ENCODE measurements around the gene DERL2. TPM values are rescaled to one million over a fixed set of nuclear protein-coding genes. Genes with fewer than 3 reads are reported as not detected.

The DERL2 gene
- polyA plus RNA-seq, 1 donor from 2014 or later: 64.4 TPM

DNA sequence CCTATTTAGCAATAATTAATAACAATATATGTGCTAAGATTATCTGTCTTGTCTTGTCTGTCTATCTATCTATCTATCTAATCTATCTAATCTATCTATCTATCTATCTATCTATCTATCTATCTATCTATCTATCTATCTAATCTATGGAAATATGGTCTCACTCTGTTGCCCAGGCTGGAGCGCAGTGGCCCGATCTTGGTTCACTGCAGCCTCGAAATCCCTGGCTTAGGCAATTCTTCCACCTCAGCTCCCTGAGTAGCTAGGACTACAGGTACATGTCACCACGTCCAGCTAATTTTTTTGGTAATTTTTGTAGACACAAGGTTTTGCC is 45.1 kb upstream of the DERL2 start:
- Histone ChIP-seq H3K79me2 (replicated peaks; ENCODE audit: insufficient read depth, low read length) (no peaks in the 10 kb centered on the region), H3F3A (ENCODE audit: insufficient read depth, low read length, poor library complexity, severe bottlenecking) (no peaks in the 10 kb centered on the region), H3K9ac (ENCODE audit: low read length) (no peak overlapping the region), H2AFZ (ENCODE audit: low read depth, low read length) (no peak overlapping the region), H4K20me1 (ENCODE audit: insufficient read depth) (no peaks in the 10 kb centered on the region), H3K4me3 (ENCODE audit: low read length) (no peak overlapping the region), H3K9me2 (ENCODE audit: insufficient read depth, low read length) (no peaks in the 10 kb centered on the region), H3K27me3 (ENCODE audit: insufficient read depth, low read depth, low read length) (no peaks in the 10 kb centered on the region), H3K27ac (ENCODE audit: low read length) (no peak overlapping the region), H3K9me3 (ENCODE audit: low read length) (no peaks in the 10 kb centered on the region), H3K4me2 (ENCODE audit: low read length) (no peak overlapping the region), H3K36me3 (ENCODE audit: insufficient read depth, low read length) (no peaks in the 10 kb centered on the region)
- no peak for TF ChIP-seq RAD21 (conservative IDR thresholded peaks at IDR 0.05)
- no peak for TF ChIP-seq POLR2AphosphoS5 (IDR thresholded peaks at IDR 0.05)
- no peak for TF ChIP-seq TAF1 (IDR thresholded peaks at IDR 0.05; ENCODE audit: low read depth)
- TF ChIP-seq, protein P1, sequence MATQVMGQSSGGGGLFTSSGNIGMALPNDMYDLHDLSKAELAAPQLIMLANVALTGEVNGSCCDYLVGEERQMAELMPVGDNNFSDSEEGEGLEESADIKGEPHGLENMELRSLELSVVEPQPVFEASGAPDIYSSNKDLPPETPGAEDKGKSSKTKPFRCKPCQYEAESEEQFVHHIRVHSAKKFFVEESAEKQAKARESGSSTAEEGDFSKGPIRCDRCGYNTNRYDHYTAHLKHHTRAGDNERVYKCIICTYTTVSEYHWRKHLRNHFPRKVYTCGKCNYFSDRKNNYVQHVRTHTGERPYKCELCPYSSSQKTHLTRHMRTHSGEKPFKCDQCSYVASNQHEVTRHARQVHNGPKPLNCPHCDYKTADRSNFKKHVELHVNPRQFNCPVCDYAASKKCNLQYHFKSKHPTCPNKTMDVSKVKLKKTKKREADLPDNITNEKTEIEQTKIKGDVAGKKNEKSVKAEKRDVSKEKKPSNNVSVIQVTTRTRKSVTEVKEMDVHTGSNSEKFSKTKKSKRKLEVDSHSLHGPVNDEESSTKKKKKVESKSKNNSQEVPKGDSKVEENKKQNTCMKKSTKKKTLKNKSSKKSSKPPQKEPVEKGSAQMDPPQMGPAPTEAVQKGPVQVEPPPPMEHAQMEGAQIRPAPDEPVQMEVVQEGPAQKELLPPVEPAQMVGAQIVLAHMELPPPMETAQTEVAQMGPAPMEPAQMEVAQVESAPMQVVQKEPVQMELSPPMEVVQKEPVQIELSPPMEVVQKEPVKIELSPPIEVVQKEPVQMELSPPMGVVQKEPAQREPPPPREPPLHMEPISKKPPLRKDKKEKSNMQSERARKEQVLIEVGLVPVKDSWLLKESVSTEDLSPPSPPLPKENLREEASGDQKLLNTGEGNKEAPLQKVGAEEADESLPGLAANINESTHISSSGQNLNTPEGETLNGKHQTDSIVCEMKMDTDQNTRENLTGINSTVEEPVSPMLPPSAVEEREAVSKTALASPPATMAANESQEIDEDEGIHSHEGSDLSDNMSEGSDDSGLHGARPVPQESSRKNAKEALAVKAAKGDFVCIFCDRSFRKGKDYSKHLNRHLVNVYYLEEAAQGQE (IDR thresholded peaks at IDR 0.05; ENCODE audit: borderline replicate concordance): no peak
- no peak for TF ChIP-seq EZH2 (IDR thresholded peaks at IDR 0.05; ENCODE audit: borderline replicate concordance, insufficient read depth, low read length, poor library complexity, severe bottlenecking)
- TF ChIP-seq, protein P2, sequence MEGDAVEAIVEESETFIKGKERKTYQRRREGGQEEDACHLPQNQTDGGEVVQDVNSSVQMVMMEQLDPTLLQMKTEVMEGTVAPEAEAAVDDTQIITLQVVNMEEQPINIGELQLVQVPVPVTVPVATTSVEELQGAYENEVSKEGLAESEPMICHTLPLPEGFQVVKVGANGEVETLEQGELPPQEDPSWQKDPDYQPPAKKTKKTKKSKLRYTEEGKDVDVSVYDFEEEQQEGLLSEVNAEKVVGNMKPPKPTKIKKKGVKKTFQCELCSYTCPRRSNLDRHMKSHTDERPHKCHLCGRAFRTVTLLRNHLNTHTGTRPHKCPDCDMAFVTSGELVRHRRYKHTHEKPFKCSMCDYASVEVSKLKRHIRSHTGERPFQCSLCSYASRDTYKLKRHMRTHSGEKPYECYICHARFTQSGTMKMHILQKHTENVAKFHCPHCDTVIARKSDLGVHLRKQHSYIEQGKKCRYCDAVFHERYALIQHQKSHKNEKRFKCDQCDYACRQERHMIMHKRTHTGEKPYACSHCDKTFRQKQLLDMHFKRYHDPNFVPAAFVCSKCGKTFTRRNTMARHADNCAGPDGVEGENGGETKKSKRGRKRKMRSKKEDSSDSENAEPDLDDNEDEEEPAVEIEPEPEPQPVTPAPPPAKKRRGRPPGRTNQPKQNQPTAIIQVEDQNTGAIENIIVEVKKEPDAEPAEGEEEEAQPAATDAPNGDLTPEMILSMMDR (IDR thresholded peaks at IDR 0.05; ENCODE audit: poor library complexity, severe bottlenecking): no peak
- no peak for TF ChIP-seq MXI1 (conservative IDR thresholded peaks at IDR 0.05; ENCODE audit: poor library complexity, severe bottlenecking)
- TF ChIP-seq EP300 (conservative IDR thresholded peaks at IDR 0.05; ENCODE audit: poor library complexity, severe bottlenecking): no peak
- TF ChIP-seq SMC3 (conservative IDR thresholded peaks at IDR 0.05; ENCODE audit: poor library complexity): no peak

DNA sequence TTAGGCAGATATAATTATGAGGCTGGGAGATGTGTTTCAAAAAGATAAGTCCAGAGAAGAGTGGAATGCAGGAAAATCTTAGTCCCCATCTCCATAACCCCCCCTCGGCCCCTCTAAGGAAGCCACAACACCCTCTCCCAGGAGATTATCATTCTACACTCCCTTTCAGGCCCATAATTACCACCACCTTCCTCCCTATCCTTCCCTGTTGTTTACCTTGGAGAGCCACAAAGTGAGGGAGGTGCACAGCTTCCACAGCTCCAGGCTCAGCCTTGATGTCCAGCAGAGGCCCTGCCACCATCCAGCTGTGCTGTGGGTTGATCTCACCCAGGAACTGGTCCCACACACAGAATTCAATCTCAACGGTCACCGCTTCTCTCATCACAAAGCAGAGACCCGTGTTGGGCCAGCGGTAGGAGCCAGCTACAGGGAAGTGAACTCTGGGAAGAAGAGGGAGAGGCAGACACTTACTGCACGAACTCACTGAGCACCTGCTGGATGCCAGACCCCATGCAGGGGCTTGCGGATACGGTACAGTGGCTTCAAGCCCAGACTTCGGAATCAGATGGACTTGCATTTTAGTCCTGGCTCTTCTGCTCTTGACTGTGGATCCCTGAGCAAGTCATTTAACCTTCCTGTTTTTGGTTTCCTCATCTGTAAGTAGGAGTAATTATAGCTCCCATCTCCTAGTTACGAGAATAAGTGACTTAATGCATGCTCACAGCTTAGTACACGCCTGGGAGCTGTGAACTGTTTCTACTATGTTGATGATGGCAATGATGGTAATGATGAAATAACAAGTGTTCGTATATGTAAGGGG is 44.5 kb upstream of the DERL2 start:
- H3K27me3 ChIP-seq (ENCODE audit: insufficient read depth, low read depth, low read length): no peaks in the 10 kb centered on the region
- no peaks in the 10 kb centered on the region for H4K20me1 ChIP-seq (ENCODE audit: insufficient read depth)
- H3K9me2 ChIP-seq (ENCODE audit: insufficient read depth, low read length): no peaks in the 10 kb centered on the region
- H2AFZ ChIP-seq (ENCODE audit: low read depth, low read length): no peak overlapping the region
- no peak overlapping the region for H3K27ac ChIP-seq (ENCODE audit: low read length)
- H3K4me3 ChIP-seq (ENCODE audit: low read length): no peak overlapping the region
- no peaks in the 10 kb centered on the region for H3F3A ChIP-seq (ENCODE audit: insufficient read depth, low read length, poor library complexity, severe bottlenecking)
- no peak for TF ChIP-seq EP300 (conservative IDR thresholded peaks at IDR 0.05; ENCODE audit: poor library complexity, severe bottlenecking)
- TF ChIP-seq, protein P2 (IDR thresholded peaks at IDR 0.05; ENCODE audit: poor library complexity, severe bottlenecking): no peak
- TF ChIP-seq RAD21 (conservative IDR thresholded peaks at IDR 0.05): no peak
- no peak for TF ChIP-seq EZH2 (IDR thresholded peaks at IDR 0.05; ENCODE audit: borderline replicate concordance, insufficient read depth, low read length, poor library complexity, severe bottlenecking)
- no peak for TF ChIP-seq MXI1 (conservative IDR thresholded peaks at IDR 0.05; ENCODE audit: poor library complexity, severe bottlenecking)
- TF ChIP-seq SMC3 (conservative IDR thresholded peaks at IDR 0.05; ENCODE audit: poor library complexity): no peak
- TF ChIP-seq TAF1 (IDR thresholded peaks at IDR 0.05; ENCODE audit: low read depth): no peak
- no peak for TF ChIP-seq POLR2AphosphoS5 (IDR thresholded peaks at IDR 0.05)
- TF ChIP-seq, protein P1 (IDR thresholded peaks at IDR 0.05; ENCODE audit: borderline replicate concordance): no peak
- H3K4me2 ChIP-seq (ENCODE audit: low read length): no peak overlapping the region
- no peaks in the 10 kb centered on the region for H3K36me3 ChIP-seq (ENCODE audit: insufficient read depth, low read length)
- H3K79me2 ChIP-seq (replicated peaks; ENCODE audit: insufficient read depth, low read length): no peaks in the 10 kb centered on the region
- no peak overlapping the region for H3K9ac ChIP-seq (ENCODE audit: low read length)
- H3K9me3 ChIP-seq (ENCODE audit: low read length): no peaks in the 10 kb centered on the region
